Measurements from ENCODE around the gene PRSS22.

- no peak for TF ChIP-seq PKNOX1 (IDR thresholded peaks at IDR 0.05)
- TF ChIP-seq FOXM1 (IDR thresholded peaks at IDR 0.05; ENCODE audit: borderline replicate concordance) = no peak
- no peak for TF ChIP-seq ARNT (IDR thresholded peaks at IDR 0.05)
- no peak for TF ChIP-seq BHLHE40 (IDR thresholded peaks at IDR 0.05; ENCODE audit: borderline replicate concordance)
- TF ChIP-seq LEF1 (IDR thresholded peaks at IDR 0.05; ENCODE audit: borderline replicate concordance) = no peak
These were observed 51.7 kb downstream of the PRSS22 start for GRCh38 chr16:2806286-2806685.

All from HEK293T (cell line).